Mucosa of stomach (tissue), 1 donor: ENCODE results near the gene ACP6.

ENCODE experiments used
- H3K27me3 ChIP-seq: one replicate; pipeline ENCODE4 v1.7.0; 2013; ENCODE audit warnings: mild to moderate bottlenecking, low read length; ENCODE audit not compliant: control insufficient read depth, insufficient read depth
- H3K36me3 ChIP-seq: one replicate; pipeline ENCODE4 v1.7.0; 2013; ENCODE audit warnings: low read length; ENCODE audit not compliant: control insufficient read depth, insufficient read depth
- H3K4me1 ChIP-seq: one replicate; pipeline ENCODE4 v1.7.0; 2013; ENCODE audit warnings: mild to moderate bottlenecking, low read length; ENCODE audit not compliant: control insufficient read depth, insufficient read depth
- H3K4me3 ChIP-seq: one replicate; pipeline ENCODE4 v1.7.0; 2013; ENCODE audit warnings: low read length
- H3K9ac ChIP-seq: one replicate; pipeline ENCODE4 v1.7.0; 2013; ENCODE audit warnings: mild to moderate bottlenecking, low read length, moderate library complexity
- H3K9me3 ChIP-seq: one replicate; pipeline ENCODE4 v1.7.0; 2013; ENCODE audit warnings: mild to moderate bottlenecking, low read length, moderate library complexity; ENCODE audit not compliant: control insufficient read depth
- donor health status: Pancreatic carcinoma.

ACP6 gene

GRCh38 chr1:147676311-147677085 lies 6.2 kb upstream of the ACP6 start:
- H3K27me3 ChIP-seq: no peaks in the 10 kb centered on the region
- H3K4me3 ChIP-seq: no peak overlapping the region
- H3K36me3 ChIP-seq: no peaks in the 10 kb centered on the region
- H3K4me1 ChIP-seq: peaks cover 6% of the 10 kb centered on the region
- no peaks in the 10 kb centered on the region for H3K9me3 ChIP-seq
- H3K9ac ChIP-seq: no peak overlapping the region

DNA sequence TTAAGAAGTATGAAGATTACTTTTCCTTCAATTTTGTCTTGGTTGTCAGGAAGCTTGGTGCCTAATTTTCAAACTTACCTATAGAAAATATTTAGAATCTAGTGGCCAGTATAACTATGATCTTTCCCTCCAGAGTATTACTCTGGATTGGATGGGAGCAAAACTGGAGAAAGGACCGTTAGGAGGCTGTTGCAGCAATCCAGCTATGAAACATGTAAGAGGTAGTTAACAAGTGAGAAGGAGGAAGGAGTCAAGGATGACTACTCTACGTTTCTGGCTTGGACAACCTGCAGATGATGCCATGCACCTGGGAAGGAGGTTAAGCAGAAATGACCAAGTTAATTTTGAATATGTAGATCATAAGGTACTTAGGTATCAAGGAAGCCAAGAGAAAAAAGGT lies 3.5 kb upstream of the ACP6 start:
- Histone ChIP-seq H3K9me3 (no peaks in the 10 kb centered on the region), H3K27me3 (no peaks in the 10 kb centered on the region), H3K4me3 (no peak overlapping the region), H3K36me3 (no peaks in the 10 kb centered on the region), H3K4me1 (peaks cover 16% of the 10 kb centered on the region), H3K9ac (no peak overlapping the region)

DNA sequence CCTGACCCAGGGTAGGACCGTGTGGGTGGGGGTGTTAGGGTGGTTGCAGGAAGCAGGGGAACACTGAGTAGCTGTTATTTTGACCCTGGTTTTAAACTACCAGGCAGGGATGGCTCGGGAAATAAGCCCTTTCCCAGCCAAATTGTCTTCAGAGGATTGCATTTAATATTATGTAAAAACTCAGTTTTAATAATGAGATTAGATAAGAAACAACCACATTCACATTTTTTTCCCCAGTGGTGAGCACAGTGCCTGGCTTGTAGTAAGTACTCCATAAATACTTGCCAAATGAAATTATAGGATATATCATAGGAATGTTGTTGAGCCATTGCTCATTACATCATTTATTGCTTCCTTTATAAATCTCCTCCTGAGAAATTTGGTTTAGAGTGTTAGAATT lies 3.1 kb upstream of the ACP6 start:
- H3K4me1 ChIP-seq: peaks cover 20% of the 10 kb centered on the region
- H3K9me3 ChIP-seq: no peaks in the 10 kb centered on the region
- no peaks in the 10 kb centered on the region for H3K36me3 ChIP-seq
- H3K4me3 ChIP-seq: no peak overlapping the region
- H3K9ac ChIP-seq: no peak overlapping the region
- no peaks in the 10 kb centered on the region for H3K27me3 ChIP-seq

GRCh38 chr1:147669469-147670318 lies 630 bp downstream of the ACP6 start:
- H3K27me3 ChIP-seq: no peaks in the 10 kb centered on the region
- H3K36me3 ChIP-seq: no peaks in the 10 kb centered on the region
- H3K4me3 ChIP-seq: peak overlapping the region; percentile 71
- H3K9me3 ChIP-seq: no peaks in the 10 kb centered on the region
- H3K9ac ChIP-seq: peak overlapping the region; percentile 75
- H3K4me1 ChIP-seq: peaks cover 13% of the 10 kb centered on the region

GRCh38 chr1:147665521-147665920 lies 4.8 kb downstream of the ACP6 start:
- Histone ChIP-seq H3K36me3 (no peaks in the 10 kb centered on the region), H3K9me3 (no peaks in the 10 kb centered on the region), H3K4me3 (no peak overlapping the region), H3K27me3 (no peaks in the 10 kb centered on the region), H3K4me1 (peaks cover 10% of the 10 kb centered on the region), H3K9ac (no peak overlapping the region)

- Histone ChIP-seq H3K4me1 (peaks cover 8% of the 10 kb centered on the region), H3K4me3 (no peak overlapping the region), H3K36me3 (no peaks in the 10 kb centered on the region), H3K9me3 (no peaks in the 10 kb centered on the region), H3K27me3 (no peaks in the 10 kb centered on the region), H3K9ac (no peak overlapping the region)
Measured at GRCh38 chr1:147664206-147664605, 6.1 kb downstream of the ACP6 start.

- Histone ChIP-seq H3K9me3 (no peaks in the 10 kb centered on the region), H3K36me3 (peaks cover 4% of the 10 kb centered on the region), H3K27me3 (no peaks in the 10 kb centered on the region)
Measured at GRCh38 chr1:147654511-147654910, 15.8 kb downstream of the ACP6 start.

DNA sequence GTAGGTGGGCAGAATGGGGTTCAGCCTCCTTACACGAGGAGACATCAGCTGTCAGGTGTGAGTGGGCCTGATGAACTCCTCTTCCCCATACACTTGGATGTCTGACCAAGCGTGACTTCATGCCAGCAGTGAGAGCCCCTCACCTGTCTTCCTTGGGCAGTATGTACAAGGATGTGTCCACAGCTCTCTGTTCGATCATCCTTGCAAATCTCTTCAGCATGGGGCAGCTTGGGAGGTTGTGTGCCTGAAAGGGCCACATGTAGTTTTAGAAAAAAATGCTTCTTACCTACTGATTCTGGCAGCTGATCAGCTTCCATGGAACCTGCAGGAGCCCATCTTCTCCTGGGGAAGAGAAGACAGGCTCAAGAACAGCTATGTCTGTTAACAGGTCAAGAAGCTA lies 18.0 kb downstream of the ACP6 start:
- Histone ChIP-seq H3K4me1 (no peaks in the 10 kb centered on the region), H3K9ac (no peak overlapping the region), H3K4me3 (no peak overlapping the region), H3K27me3 (no peaks in the 10 kb centered on the region), H3K9me3 (no peaks in the 10 kb centered on the region), H3K36me3 (peaks cover 4% of the 10 kb centered on the region)

More at GRCh38 chr1:147654511-147654910, 15.8 kb downstream of the ACP6 start:
- H3K4me1 ChIP-seq: no peaks in the 10 kb centered on the region
- no peak overlapping the region for H3K9ac ChIP-seq
- no peak overlapping the region for H3K4me3 ChIP-seq

DNA sequence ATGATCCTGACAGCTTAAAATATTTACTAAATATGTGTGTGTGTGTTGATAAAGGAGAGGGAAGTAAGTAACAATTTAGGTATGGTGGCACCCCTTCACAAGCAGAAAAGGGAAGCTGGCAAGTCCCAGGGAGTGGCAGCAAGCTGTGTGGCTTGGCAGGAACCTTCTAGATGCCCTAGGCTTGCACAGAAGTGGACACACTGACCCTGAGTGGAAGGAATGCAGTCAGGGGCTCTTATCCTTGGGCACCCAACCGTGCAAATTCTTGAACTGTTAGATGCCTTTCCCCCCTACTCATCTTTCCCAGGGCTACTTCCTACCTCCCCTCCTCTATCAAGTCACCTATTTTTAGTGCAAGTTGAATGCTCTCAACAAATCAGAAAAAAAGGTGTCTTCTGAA lies 18.9 kb downstream of the ACP6 start:
- H3K9me3 ChIP-seq: no peaks in the 10 kb centered on the region
- no peaks in the 10 kb centered on the region for H3K4me1 ChIP-seq
- H3K9ac ChIP-seq: no peak overlapping the region
- H3K4me3 ChIP-seq: no peak overlapping the region
- no peaks in the 10 kb centered on the region for H3K27me3 ChIP-seq
- H3K36me3 ChIP-seq: peaks cover 4% of the 10 kb centered on the region

DNA sequence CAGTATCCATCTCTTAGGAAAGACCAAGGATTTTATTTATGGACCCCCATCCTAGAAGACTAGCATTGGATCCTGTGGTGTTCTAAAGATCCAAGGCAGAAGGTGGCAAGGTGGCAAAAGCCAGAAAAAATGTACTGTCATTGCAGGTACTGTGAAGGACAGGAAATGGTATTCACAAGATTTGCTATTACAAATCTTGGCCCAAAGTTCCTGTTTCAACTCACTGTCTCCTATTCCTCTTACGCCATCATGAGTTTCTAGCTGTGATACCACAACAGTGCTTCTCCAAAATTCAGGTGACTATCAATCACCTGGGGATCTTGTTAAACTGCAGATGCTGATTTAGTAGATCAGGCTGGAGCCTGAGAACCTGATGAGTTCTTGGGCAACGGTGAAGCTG lies 21.4 kb downstream of the ACP6 start:
- Histone ChIP-seq H3K9ac (no peak overlapping the region), H3K4me3 (no peak overlapping the region), H3K27me3 (no peaks in the 10 kb centered on the region), H3K9me3 (no peaks in the 10 kb centered on the region), H3K4me1 (no peaks in the 10 kb centered on the region), H3K36me3 (peaks cover 4% of the 10 kb centered on the region)

- no peaks in the 10 kb centered on the region for H3K4me1 ChIP-seq
- no peak overlapping the region for H3K4me3 ChIP-seq
- no peaks in the 10 kb centered on the region for H3K27me3 ChIP-seq
- H3K9me3 ChIP-seq: no peaks in the 10 kb centered on the region
- H3K9ac ChIP-seq: no peak overlapping the region
- H3K36me3 ChIP-seq: peaks cover 4% of the 10 kb centered on the region
Measured at GRCh38 chr1:147647796-147648633, 22.3 kb downstream of the ACP6 start.

GRCh38 chr1:147643974-147644373 lies 26.4 kb downstream of the ACP6 start:
- Histone ChIP-seq H3K9ac (no peak overlapping the region), H3K4me3 (no peak overlapping the region), H3K4me1 (no peaks in the 10 kb centered on the region), H3K27me3 (no peaks in the 10 kb centered on the region), H3K36me3 (no peaks in the 10 kb centered on the region), H3K9me3 (no peaks in the 10 kb centered on the region)
